NCI-H1436 treated with DMSO at 0.1 percent for 48 hours (cell line): ENCODE measurements around the gene SLC6A2.
"Not testable (repeated sequence)": the region's sequence is repeated elsewhere in the genome, so short reads cannot be mapped to it uniquely, and the experiment has no call there.

Experiments
- DNase-seq: peaks from one replicate; lab custom pipeline; 2025; lab: John Stamatoyannopoulos, UW

SLC6A2 gene

GRCh38 chr16:55713103-55713502, 57.3 kb downstream of the SLC6A2 start:
- no peak for DNase-seq

- no peak for DNase-seq
These were observed 61.5 kb downstream of the SLC6A2 start for GRCh38 chr16:55717326-55717725.

- DNase-seq: no peak
These were observed 69.4 kb downstream of the SLC6A2 start for GRCh38 chr16:55725055-55725777.

GRCh38 chr16:55728797-55729196, 73.0 kb downstream of the SLC6A2 start:
- DNase-seq: no peak

GRCh38 chr16:55730115-55730514, 74.3 kb downstream of the SLC6A2 start:
- DNase-seq: no peak

- DNase-seq: no peak
These were observed 76.7 kb downstream of the SLC6A2 start for GRCh38 chr16:55732496-55732895.

- DNase-seq: no peak
These were observed 78.9 kb downstream of the SLC6A2 start for GRCh38 chr16:55734665-55735064.

- DNase-seq: no peak
These were observed 79.5 kb downstream of the SLC6A2 start for GRCh38 chr16:55735120-55735781.

- DNase-seq: no peak
These were observed 80.9 kb downstream of the SLC6A2 start for GRCh38 chr16:55736671-55737070.

GRCh38 chr16:55737318-55737717, 81.5 kb downstream of the SLC6A2 start:
- no peak for DNase-seq

GRCh38 chr16:55737966-55738365, 82.2 kb downstream of the SLC6A2 start:
- no peak for DNase-seq

- DNase-seq: no peak
These were observed 90.3 kb downstream of the SLC6A2 start for GRCh38 chr16:55746081-55746480.

- DNase-seq: no peak
These were observed 92.0 kb downstream of the SLC6A2 start for GRCh38 chr16:55747785-55748184.

- DNase-seq: not testable (repeated sequence)
These were observed 96.8 kb downstream of the SLC6A2 start for GRCh38 chr16:55752465-55753144.

- not testable (repeated sequence) for DNase-seq
These were observed 97.4 kb downstream of the SLC6A2 start for GRCh38 chr16:55753145-55753631.
